ENCODE measurements around the gene ZFHX3.
A peak's percentile ranks its signal among the peaks of the same experiment; 100 is the strongest.

Gene ZFHX3

DNA sequence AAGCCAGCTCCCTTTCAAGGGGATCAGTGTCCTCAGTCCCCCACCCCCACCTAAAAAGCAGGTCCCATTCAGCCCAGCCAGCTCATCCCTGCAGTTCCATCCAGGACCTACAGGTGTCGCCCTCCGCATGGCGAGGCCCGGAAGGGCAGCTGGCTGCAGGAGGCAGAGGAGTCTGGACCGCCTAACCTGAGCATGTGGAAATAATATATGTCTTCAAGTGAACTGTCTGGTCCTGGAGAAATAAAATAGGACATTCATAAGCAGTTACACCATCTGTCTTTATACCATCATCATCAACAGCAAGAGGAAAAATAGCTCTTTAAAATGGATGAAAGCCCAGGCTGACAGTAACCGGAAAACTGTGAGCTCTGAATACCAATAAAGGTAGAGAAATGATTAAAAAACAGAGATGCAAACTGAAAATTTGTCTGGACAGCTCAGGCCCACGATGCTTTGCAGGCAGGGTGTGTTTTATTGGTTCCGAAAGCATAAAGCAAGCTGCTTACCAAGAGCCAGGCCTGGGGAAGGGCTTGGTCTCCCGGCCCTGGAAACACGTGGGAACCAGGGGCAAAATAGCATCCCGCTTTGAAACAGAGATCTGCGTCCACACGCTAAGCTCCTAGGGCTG, 215.2 kb downstream of the ZFHX3 start:
- DNase-seq (ENCODE audit: low read depth): peak; percentile 28

- DNase-seq (ENCODE audit: low read depth): no peak
Measured at GRCh38 chr16:72829846-72830775, 217.8 kb downstream of the ZFHX3 start.

- no peak for DNase-seq (ENCODE audit: low read depth)
Measured at GRCh38 chr16:72827866-72828265, 220.1 kb downstream of the ZFHX3 start.

GRCh38 chr16:72825912-72826621, 221.9 kb downstream of the ZFHX3 start:
- DNase-seq (ENCODE audit: low read depth): no peak

GRCh38 chr16:72824761-72825160, 223.2 kb downstream of the ZFHX3 start:
- DNase-seq (ENCODE audit: low read depth): no peak

DNA sequence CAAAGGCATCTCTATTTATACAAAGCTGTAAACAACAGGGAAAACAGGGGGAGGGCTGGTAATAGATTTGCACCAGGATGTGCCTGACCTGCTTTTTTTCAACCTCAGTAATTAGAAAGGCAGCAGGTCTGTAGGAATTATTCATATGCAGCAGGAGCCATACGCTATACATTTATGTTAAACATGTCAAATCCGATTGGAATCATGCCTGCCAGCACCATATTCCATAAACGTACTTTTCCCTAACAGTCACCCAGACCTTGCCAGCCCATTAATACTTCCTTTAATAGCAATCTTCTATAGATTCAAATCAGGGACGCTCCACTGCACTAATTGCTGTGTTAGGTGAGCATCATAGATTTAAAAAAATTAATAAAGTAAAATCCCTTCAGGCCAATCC, 223.9 kb downstream of the ZFHX3 start:
- no peak for DNase-seq (ENCODE audit: low read depth)

- no peak for DNase-seq (ENCODE audit: low read depth)
Measured at GRCh38 chr16:72821185-72821950, 226.6 kb downstream of the ZFHX3 start.

DNA sequence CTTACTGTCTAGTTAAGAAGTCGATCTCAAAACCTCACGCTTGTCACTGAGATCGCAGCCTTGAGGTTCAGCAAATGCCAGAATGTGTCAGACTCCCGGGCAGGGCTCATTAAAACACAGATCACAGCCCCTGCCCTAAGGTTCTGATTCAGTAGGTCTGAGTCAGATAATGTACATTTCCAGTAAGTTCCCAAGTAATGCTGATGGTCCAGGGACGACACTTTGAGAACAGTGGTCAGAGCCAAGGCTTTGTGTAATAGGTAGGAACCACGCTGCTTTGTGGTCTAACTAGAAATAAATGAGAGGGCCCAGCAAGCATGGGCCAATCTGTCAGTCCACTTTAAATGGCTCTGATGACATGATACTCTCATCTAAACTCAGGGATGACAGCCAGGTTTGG, 228.6 kb downstream of the ZFHX3 start:
- DNase-seq (ENCODE audit: low read depth): no peak

- DNase-seq (ENCODE audit: low read depth): no peak
Measured at GRCh38 chr16:72818236-72818845, 229.6 kb downstream of the ZFHX3 start.

GRCh38 chr16:72815348-72816318, 232.3 kb downstream of the ZFHX3 start:
- no peak for DNase-seq (ENCODE audit: low read depth)

DNA sequence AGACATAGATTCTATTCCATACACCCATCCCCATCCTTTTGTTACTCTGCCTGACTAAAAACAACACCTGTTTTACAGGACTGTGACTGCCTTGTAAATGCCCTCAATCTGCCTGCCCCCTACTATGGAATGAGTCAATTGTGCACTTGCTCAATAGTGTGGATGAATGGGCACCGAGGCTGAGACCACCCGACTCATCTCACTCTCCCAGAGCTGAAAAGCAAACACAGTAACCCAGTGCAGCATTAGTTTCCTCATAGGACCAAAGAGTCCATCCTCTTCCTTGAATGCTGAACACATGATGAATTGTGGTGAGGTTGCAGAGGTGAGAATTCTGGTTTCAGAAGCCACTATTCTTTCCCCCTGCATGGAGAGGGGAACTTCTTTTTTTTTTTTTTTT, 233.7 kb downstream of the ZFHX3 start:
- DNase-seq (ENCODE audit: low read depth): no peak

DNA sequence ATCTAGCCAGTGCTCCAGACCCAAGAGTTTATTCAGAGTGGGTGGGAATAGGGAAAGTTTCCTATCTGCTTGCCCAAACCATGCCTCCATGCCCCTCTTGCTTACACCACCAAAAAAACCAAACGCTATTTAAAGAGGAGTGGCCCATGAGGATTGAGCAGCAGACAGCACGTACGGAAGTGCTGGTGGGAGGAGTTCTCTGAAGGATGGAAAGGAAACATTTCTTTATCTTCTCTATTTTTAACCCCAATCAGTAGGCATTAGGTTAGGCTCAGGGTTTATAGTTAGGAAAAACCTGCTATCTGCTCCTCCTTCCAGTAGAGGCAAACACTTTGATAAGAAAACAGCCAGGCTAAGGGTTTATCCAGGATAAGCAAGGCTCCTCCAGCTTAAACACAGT, 235.3 kb downstream of the ZFHX3 start:
- no peak for DNase-seq (ENCODE audit: low read depth)

- no peak for DNase-seq (ENCODE audit: low read depth)
Measured at GRCh38 chr16:72811876-72812275, 236.1 kb downstream of the ZFHX3 start.

- no peak for DNase-seq (ENCODE audit: low read depth)
Measured at GRCh38 chr16:72811188-72811720, 236.7 kb downstream of the ZFHX3 start.

- DNase-seq (ENCODE audit: low read depth): no peak
Measured at GRCh38 chr16:72810480-72810879, 237.4 kb downstream of the ZFHX3 start.

GRCh38 chr16:72809446-72809845, 238.5 kb downstream of the ZFHX3 start:
- no peak for DNase-seq (ENCODE audit: low read depth)

DNA sequence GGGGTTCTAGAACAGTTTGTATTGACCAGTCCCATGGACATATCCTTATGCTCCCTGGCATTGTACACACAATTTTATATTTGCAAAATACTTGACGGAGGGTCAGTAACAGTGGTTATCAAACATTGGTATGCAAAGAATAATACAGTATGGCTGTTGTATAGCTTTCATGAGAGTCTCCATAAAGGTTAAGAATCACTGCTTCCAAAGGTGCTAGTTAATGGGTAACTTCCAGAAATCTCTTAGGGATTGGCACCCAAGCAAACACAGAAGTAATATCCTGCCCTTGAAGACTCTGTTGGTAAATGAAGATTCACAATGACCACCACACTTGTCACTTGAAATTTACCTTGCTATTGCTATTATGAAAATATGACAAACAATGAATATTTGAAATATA, 239.2 kb downstream of the ZFHX3 start:
- DNase-seq (ENCODE audit: low read depth): no peak

DNA sequence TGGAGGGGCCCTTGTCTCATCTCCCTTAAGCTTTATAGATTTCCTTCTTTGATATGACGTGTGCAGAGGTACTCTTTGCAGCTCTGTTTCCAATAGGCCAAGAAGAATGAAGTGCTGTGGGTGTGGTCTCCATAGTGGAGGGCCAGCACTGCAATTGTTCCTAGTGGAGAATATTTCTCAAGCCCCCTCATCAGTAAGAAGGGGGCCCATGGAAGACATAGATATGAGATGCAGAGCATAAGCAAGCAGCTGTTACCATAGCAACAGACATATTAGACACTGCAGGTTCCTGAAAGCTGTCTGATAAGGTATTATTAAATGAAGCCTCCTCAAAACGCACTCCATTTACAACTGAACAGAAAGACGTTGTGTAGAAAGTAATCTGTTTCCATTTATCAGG, 240.7 kb downstream of the ZFHX3 start:
- no peak for DNase-seq (ENCODE audit: low read depth)

DNA sequence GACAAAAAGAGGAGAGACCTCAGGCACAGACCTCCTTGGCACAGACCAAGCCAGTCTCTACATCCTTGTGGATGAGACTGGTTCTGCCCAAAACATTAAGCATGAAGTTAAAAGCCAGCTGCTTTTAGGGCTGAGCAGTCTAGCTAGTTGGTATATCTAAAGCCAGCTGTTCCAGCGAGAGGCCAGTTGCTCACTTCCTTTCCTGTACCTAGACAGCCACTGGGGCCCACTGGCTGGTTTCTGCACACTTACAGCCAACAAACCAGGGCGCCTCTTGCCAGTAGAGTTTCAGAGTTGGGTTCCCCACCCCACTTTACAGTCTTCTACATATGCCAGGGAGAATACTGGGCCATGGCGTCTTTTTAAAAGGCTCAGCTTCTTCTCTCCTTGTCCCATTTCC, 242.4 kb downstream of the ZFHX3 start:
- DNase-seq (ENCODE audit: low read depth): no peak

- no peak for DNase-seq (ENCODE audit: low read depth)
Measured at GRCh38 chr16:72800524-72801161, 247.3 kb downstream of the ZFHX3 start.

Data from T follicular helper cell (primary cell).